GM18867 (cell line): ENCODE measurements around the gene EXT2.

Source experiments
- ATAC-seq: cut with Tn5 transposase; IDR thresholded peaks from one replicate; pipeline ENCODE4 v1.9.1; 2021; ENCODE audit warnings: mild to moderate bottlenecking, moderate library complexity; ENCODE audit not compliant: unreplicated experiment

Gene EXT2

DNA sequence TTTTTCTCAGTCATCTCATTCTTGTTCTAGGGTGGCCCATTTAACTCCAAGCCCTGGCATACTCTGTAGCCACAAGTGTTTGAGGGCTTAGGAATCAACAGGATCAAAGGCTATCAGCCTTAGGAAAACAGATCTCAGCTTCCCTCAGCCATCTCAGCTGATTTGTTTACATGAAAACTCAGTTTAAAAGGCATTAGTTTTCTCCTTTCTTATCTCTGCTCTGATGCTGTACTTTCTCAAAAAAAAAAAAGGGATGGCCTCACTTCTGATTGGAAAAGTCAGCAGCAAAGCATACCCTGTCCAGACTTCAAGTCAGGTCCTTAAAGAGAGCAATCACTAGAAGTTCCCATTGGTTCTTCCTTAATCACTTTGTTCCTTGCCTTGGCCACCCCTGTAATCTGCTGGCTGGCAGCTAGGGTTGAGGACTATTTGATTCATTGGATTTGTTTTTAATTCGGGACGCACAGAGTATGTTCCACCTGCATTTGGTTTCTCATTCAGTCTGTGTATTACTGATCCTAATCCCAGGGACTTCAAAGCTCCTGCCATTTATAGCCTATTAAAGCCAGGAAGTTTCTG, 102.8 kb downstream of the EXT2 start:
- no peak for ATAC-seq

DNA sequence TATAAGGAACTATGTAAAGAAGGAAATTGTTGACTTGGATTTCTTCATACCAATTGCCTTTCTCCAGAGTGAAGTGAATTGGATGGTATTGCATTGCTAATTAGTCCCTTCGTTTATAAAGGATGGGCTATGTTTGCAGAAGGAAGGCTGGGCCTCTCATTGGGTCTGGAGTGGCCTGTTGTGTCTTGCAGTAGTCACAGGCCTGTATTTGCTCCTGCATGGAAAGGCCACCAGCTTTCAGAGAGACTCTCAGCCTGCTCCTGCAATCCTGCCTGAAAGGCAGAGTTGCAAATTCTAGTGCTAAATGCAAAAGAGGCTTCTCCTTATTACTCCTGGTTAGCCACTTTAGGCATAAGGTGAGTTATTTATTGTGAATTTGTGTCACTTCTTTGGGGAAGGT, 103.8 kb downstream of the EXT2 start:
- ATAC-seq: no peak

DNA sequence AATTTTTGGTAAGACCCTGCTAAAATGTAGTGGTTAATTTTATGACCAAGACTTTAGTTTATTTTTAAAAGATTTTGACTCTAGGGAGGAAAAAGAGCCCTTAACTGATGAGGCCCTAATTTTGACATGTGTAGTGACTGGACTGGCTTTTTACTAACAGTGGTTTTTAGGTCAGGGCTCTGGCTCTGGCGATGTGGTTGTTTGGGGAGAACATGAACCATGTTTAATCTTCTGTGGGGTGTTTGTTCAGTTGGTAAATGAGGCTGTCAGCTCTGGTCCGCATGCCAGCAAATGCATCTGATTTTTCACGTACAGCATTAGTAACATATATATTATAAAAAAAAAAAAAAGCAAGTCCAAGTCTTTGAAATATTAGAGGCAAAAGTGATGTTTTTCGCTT, 104.3 kb downstream of the EXT2 start:
- no peak for ATAC-seq

DNA sequence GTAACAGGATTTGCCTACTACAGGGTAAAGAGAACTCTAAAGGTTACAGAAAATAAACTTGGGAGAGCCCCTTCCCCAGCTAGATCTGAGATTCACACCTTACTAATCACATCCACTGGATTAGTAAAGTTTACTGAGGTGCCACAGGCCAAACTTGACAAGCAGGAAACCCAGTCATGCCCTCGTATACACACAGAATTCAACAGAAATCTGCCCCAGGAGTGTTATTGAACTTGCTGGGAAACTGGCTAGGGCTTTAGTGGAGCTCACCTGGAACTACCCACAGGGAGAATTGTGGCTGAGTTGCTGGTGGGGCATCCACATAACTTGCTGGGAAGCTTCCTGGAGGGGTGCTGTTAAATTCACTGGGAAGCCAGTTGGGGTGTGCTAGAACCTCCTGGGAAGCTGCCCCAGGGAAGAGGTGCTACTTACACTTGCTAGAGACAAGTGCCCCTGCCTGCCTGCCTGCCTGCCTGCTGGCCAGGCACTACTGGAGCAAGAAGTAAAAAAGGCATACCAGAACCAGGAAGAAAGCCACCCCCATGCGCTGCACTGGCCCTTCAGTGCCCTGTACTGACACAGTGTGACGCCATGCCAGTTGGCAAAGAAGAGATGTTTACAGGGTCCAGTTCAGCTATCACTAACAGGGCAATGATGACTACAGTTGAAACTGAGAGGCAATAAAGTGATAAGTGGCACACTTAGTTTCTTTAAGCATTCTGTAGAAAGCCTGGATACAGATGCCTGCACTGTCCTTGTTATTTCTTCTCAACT, 108.0 kb downstream of the EXT2 start:
- ATAC-seq: no peak

DNA sequence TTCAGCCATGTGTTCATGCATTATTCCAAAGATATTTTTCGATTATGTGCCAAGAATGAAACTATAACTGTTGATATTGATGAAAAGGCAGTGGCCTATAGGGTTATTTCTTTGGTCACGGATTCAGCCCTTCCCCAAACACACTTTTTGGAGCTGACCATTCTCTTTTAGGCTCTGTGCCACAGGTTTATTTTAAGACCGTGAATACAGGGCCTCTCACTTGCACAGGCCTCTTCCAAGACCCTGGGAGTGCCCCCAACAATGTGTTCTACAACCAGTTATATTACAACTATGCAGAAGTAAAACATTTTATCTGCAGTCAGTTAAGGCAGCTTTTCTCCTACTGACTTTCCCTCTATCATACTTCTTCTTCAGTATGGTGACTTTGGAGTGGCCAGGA, 109.9 kb downstream of the EXT2 start:
- ATAC-seq: no peak

DNA sequence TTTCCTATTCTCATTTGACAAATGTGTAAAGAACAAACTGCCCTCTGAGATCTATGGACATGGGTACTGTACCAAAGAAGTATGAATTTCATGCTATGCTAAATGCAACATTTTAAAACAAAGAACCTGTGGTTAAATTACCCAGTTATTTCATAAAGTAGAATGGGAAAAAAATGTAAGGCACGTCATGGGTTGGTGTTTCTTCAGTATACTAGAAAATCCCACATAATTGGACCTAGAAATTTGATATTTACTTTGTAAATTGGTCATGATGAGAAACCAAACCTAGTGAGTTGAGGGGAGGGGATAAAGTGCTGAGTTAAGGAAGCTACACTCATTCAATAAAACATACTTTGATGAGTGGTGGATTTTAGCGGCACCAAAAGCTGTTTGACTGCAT, 110.4 kb downstream of the EXT2 start:
- no peak for ATAC-seq

DNA sequence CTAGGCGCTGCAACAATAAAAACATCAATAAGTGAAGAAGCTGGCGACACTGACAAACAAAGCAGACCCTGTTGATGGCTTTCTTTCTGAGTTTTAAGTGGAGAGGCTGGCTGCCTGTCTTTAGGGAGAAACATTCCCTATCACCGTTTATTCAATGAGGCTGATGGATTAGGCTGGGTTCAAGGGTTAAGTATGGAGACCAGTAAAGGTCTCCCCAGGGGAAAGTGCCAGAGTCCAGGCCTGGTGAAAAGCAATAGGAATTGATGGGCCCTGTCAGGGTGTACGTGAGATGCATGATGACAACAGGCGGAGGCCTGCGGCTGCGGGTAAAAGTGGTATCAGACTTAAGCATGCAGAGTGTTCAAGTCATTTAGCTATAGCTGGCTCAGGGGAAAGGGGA, 111.8 kb downstream of the EXT2 start:
- ATAC-seq: no peak

DNA sequence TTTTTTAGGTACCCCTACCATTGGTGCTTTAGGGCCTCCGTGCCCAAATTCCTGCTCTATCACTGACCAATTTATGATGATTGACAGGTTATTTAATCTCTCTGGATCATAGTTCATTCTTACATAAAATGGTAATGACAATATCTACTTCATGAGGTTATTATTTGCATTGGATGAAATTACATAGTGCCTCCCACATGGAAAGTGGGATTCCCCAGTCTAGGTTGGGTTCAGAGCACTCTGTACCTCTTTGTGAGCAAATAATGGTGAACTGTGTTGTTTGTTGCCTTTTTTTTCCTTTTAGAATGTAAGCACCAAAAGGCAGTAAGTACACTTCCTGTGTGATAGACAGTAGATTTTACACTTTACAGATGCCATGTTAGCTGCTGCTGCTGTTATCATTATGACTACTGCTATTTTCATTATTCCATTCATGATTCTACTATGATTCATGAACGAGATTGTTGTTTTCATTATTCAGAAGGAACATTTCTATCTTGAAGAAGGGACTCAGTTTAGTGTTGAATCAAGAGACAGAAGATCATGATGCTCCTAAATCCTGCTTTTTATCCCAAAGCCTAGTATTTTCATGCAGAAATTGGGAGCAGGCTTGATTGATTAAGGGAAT, 113.6 kb downstream of the EXT2 start:
- no peak for ATAC-seq

DNA sequence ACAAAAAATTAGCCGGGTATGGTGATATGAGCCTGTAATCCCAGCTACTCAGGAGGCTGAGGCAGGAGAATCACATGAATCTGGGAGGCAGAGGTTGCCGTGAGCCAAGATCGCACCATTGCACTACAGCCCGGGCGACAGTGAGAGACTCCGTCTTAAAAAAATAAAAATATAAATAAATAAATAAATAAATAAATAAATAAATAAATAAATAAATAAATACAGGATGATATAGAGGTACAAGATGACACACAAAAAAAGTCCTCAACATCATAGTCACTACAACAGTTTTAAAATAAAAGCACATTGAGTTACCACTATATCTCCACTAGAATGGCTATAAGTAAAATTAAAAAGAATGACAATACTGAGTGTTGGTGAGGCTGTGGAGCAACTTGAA, 116.7 kb downstream of the EXT2 start:
- ATAC-seq: no peak

DNA sequence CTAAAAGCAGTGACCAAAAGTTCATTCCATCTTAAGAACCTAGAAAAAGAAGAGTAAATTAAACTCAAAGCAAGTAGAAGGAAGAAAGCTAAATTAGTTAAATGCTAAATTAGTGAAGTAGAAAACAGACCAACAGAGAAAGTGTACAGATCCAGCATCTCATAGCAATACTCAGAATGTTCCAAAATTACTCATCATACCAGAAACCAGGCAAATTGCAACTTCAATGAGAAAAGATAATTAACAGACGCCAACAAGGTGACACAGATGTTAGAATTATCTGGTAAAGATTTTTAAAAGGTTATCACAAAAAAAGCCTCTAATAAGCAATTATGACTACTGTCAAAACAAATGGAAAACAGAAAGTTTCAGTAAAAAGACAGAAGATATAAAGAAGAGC, 117.7 kb downstream of the EXT2 start:
- ATAC-seq: no peak

DNA sequence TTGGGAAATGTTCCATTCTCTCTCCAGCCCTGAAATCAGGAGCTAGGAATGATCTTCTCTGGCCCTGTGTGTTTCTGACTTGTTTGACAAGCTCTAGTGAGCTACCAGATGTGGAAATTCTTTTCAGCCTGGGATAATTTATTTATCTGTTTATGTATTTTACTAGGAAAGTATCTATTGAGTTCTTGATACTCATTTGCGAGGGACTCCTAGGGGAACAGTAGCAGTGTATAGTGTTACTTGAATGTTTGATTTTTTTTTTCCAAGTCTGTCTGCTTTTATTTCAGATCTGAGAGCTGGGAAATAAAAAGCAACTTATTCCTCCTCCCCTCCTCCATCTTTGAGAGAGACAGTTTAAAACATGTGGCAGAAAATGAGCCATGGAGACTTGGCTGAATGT, 122.0 kb downstream of the EXT2 start:
- ATAC-seq: no peak

DNA sequence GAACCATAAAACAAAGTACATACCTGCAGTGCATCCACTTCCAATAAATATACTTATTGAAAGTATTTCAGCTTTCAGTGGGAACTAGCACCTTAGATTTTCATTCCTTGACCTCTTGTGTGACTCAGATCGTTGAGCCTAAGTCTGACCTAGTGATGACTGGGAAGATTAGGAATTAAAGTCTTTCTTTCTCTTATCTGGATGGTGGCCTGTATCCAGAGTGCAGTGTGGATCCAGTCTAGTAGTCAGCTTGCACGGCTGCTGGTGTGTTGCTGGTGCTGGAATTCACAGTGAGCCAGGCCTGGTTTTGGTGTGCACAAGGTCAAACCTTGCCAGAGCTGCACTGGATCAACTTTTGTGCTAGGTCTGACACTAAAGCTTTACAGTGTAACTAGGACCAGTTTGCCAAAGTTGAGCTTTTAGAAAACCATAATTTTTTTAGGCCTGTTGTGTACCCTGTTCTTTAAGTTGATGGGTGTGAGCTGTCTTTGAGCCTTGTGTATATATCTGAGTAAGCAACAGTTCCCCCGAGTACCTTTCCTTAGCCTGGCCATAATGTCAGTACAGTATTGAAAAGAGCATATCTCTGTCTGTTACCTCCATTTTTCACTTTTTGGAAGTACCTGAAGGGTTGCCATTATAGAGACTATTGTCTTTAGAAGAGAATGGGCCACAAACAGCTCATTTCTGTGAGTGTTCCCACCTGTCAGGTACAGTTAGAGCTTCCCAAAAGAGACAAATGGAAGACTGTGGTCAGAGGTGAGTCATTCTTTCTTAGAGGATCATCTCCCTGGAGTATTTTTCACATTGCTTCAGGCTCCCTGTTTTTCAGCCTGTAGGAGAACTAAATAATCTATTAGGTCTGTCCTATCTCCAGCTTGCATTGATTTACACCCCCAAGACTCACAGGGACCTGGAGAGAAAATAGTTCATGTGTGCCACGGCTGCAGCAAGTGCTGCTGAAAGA, 124.6 kb downstream of the EXT2 start:
- ATAC-seq: no peak

DNA sequence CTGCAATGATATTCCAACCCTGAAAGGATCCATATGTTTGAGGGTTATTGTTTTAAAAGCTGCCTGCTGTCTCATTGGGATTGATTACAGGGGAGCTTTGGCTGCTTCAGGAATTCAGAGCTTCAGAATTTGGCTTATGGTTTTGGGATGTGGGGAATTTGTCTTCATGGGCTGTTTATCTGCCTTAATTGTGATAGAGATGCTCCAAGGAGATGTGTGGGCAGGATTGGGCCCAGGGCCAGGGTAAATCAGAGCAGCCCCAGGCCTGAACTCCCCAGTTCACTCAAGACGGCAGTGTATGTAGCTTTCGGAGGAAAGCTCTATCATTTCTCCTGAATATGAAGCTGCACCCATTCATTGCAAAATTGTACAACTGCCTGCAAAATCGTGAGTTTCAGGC, 126.0 kb downstream of the EXT2 start:
- no peak for ATAC-seq

DNA sequence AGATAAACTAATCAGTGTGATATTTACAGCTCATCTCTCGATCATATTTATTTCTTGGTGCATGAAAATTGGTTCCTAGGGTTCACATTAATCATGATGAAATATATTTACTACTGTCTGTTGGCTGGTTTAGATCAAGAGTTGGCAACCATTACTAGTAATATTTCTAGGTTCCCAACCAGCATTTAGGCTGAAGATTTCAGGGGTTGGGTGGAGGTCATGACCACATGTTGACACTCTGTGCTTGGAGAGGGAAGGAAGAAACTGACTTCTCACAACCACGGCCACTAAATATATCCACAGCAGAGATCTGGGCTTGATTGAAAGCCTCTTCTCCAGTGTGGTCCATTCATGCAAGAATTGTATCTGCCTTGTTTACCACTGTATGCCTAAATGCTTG, 126.5 kb downstream of the EXT2 start:
- ATAC-seq: no peak

DNA sequence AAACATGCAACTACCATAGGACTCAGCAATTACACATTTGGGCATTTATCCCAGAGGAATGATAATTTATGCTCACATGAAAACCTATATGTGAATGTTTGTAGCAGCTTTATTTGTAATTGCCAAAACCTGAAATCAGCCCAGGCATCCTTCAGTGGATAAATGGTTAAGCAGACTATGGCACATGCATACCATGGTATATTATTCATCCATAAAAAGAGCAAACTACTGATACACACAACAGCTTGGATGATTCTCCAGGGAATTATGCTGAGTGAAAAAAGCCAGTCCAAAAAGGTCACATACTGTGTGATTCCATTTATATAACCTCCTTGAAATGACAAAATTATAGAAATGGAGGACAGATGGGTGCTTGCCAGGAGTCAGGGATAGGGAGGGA, 127.8 kb downstream of the EXT2 start:
- ATAC-seq: no peak

DNA sequence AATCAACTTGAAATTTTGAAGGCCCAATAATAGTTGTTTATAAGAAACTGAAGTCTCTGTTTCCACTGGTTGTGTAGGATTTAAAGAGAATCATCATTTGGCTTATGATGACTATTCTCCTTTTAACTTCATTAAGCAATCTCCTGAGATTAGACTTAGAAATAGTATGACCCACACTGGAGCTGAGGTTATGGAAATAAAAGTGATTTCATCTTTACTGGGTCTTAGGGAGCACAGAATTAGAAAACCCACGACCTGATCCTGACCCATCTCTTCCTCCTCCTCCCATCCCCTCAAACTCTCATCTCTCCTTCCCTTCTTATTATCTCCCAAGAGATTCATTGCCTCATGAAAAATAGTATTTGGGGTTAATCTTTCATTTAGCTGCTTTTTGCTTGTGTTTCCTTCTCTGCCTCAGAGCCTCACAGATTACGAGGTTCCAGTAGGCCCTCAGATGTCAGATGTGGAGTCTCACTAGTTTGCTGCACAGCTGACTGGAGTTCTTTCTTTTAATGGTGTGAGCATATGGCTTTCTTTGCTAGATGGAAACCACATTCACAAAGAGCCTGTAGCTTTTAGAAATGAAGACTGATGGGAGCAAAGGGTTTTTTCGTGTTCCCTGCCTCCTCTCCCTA, 129.5 kb downstream of the EXT2 start:
- ATAC-seq: no peak

DNA sequence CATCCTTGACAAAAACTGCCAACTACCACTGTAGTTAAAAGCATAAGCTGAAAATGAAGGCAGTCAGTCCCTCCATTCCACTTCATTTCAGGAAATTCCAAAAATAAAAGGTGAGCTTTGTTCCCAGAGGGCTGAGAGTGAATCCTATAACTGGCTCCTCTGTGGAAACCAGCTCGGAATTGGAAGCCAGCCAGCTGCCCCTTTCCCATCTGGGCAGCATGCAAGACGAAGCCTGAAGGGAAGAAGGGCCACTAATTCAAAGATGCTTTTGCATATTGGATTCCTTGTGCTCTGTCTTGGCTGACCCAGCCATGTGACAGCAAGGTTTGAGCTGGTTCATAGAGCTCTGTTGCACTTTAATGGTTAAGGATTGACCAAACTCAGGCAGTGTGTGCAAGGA, 131.0 kb downstream of the EXT2 start:
- ATAC-seq: no peak

DNA sequence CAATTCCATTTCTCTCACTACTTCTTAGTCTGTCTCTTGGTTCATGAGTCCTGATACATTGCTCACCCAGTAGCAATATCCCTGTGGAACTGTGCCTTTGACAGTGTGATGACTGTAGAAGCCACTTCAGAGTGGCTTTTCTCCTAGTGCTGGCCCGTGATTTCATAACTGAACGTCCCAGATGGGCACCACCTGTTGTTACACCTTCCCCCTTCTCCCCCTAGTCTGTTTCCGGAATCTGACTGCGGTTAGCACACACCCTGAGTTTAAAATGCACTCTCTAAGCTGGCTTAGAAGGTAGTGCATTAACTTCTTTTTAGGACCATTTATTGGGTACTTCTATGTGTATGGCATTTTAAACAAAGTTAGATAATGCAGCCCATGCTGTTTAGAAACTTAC, 131.5 kb downstream of the EXT2 start:
- no peak for ATAC-seq

DNA sequence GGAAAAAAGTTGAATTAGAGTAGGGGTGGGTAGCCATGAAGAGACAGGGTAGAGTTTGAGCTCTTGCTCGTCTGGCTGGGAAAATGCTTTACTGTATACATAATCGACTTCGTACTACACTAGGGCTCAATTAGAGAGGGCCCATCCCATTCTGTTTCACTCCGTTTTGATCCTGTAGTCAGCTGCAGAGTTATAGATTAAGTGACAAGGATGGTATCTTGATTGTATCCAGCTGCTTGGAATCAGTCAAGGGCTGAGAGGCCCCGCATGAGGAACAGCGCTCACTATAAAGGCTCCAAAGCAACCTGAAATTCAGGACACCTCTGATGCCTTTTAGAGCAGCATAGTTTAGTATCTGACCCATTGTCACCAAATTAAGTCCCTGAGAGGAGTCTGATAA, 132.9 kb downstream of the EXT2 start:
- ATAC-seq: no peak

DNA sequence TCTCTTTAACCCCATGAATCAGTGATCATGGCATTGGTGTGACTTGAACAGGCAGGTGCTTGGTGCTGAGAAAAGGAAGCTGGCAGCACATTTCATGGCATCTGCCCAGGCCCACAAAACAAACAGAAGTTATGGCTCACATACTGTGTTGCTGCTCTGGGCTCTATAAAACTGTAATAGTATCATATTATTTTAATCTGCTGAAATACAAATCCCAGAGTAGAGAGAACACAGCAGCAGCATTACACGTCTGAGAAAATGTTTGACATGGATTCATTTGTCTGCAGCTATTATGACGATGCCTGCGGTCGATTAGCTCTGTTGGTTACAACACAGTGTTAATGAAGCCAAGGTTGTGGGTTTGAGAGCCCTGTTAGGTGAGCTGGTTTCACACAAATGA, 133.6 kb downstream of the EXT2 start:
- ATAC-seq: no peak

DNA sequence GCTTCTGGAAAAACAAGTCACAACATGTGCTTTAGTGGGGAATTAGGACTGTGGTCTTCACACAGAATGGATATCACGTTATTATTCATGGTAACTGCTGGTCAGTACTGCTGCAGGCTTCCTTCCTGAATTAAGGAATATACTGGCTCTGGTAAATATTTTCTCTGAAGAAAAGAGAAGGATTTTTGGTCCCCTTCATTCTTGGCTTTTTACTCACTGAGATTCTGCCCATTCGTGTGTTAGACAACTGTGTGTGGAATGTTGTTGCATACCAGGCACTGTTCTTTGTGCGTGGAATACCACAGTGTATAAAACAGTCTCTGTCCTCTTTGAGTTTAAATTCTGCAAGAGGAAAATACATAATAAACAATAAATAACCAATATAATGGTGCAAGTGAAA, 134.1 kb downstream of the EXT2 start:
- no peak for ATAC-seq
